ENCODE measurements around the gene PHLDA3.
A peak's percentile ranks its signal among the peaks of the same experiment; 100 is the strongest.
"Not testable (repeated sequence)": the region's sequence is repeated elsewhere in the genome, so short reads cannot be mapped to it uniquely, and the experiment has no call there.

PHLDA3 gene

GRCh38 chr1:201475130-201475529, 6.1 kb upstream of the PHLDA3 start:
- DNase-seq (ENCODE audit: low spot score) = no peak
- TF ChIP-seq CTCF (IDR thresholded peaks at IDR 0.05; ENCODE audit: extremely low read depth, missing control alignments) = no peak

GRCh38 chr1:201473296-201473695, 4.3 kb upstream of the PHLDA3 start:
- no peak for DNase-seq (ENCODE audit: low spot score)
- TF ChIP-seq CTCF (IDR thresholded peaks at IDR 0.05; ENCODE audit: extremely low read depth, missing control alignments) = no peak

GRCh38 chr1:201472321-201472720, 3.3 kb upstream of the PHLDA3 start:
- DNase-seq (ENCODE audit: low spot score) = not testable (repeated sequence)

- TF ChIP-seq CTCF (IDR thresholded peaks at IDR 0.05; ENCODE audit: extremely low read depth, missing control alignments) = no peak
- no peak for DNase-seq (ENCODE audit: low spot score)
Measured at GRCh38 chr1:201471772-201472171, 2.8 kb upstream of the PHLDA3 start.

- DNase-seq (ENCODE audit: low spot score) = no peak
- TF ChIP-seq CTCF (IDR thresholded peaks at IDR 0.05; ENCODE audit: extremely low read depth, missing control alignments) = no peak
Measured at GRCh38 chr1:201470581-201470980, 1.6 kb upstream of the PHLDA3 start.

GRCh38 chr1:201469645-201470074, 672 bp upstream of the PHLDA3 start:
- no peak for TF ChIP-seq CTCF (IDR thresholded peaks at IDR 0.05; ENCODE audit: extremely low read depth, missing control alignments)
- DNase-seq (ENCODE audit: low spot score) = no peak

GRCh38 chr1:201468501-201468843, 516 bp downstream of the PHLDA3 start:
- no peak for TF ChIP-seq CTCF (IDR thresholded peaks at IDR 0.05; ENCODE audit: extremely low read depth, missing control alignments)
- peak; percentile 69 for DNase-seq (ENCODE audit: low spot score)

GRCh38 chr1:201466492-201466891, 2.5 kb downstream of the PHLDA3 start:
- TF ChIP-seq CTCF (IDR thresholded peaks at IDR 0.05; ENCODE audit: extremely low read depth, missing control alignments) = no peak
- no peak for DNase-seq (ENCODE audit: low spot score)
